Measurements from ENCODE around the gene CDC40.

The CDC40 gene

DNA sequence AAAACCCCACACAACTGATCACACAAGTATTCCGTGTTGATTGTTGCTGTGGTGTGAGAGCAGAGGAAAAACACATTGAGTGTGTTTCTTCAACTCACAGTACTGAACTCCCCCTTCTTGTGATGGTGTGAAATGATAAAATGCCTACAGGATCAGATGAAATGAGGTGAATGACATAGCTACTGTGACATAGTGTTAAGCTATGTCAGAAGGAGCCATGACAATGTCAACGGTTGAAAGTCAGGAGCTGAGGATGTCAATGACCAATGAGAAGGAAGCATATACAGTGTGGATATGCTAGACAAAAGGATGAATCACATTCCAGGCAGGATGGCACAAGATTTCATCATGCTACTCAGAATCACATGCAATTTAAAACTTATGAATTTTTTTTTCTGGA, 39.6 kb upstream of the CDC40 start:
- no peaks in the 10 kb centered on the region for H3K4me1 ChIP-seq (ENCODE audit: insufficient read depth, low read length)
- TF ChIP-seq, protein P1, sequence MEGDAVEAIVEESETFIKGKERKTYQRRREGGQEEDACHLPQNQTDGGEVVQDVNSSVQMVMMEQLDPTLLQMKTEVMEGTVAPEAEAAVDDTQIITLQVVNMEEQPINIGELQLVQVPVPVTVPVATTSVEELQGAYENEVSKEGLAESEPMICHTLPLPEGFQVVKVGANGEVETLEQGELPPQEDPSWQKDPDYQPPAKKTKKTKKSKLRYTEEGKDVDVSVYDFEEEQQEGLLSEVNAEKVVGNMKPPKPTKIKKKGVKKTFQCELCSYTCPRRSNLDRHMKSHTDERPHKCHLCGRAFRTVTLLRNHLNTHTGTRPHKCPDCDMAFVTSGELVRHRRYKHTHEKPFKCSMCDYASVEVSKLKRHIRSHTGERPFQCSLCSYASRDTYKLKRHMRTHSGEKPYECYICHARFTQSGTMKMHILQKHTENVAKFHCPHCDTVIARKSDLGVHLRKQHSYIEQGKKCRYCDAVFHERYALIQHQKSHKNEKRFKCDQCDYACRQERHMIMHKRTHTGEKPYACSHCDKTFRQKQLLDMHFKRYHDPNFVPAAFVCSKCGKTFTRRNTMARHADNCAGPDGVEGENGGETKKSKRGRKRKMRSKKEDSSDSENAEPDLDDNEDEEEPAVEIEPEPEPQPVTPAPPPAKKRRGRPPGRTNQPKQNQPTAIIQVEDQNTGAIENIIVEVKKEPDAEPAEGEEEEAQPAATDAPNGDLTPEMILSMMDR (IDR thresholded peaks at IDR 0.05; ENCODE audit: borderline replicate concordance, extremely low read depth, low read length, poor library complexity, severe bottlenecking), result no peak
- TF ChIP-seq EZH2 (IDR thresholded peaks at IDR 0.05; ENCODE audit: borderline replicate concordance, low read depth, low read length, severe bottlenecking), result no peak
- no peaks in the 10 kb centered on the region for H4K20me1 ChIP-seq (ENCODE audit: insufficient read depth, low read length)
- H3K4me2 ChIP-seq (ENCODE audit: insufficient read depth, low read length), result no peak overlapping the region
- ATAC-seq (ENCODE audit: insufficient read depth, low read depth) (no peak), DNase-seq (no peak)
- H3K4me3 ChIP-seq (ENCODE audit: low read depth in 1 of 2, low read length in 2 of 2), result no peak overlapping the region
- H3K27me3 ChIP-seq (ENCODE audit: insufficient read depth, low read length, poor library complexity), result no peaks in the 10 kb centered on the region
- no peak overlapping the region for H2AFZ ChIP-seq (ENCODE audit: low read depth, low read length)
- H3K9ac ChIP-seq (ENCODE audit: low read depth, low read length), result no peak overlapping the region
- no peak overlapping the region for H3K27ac ChIP-seq (ENCODE audit: low read length)
- no peaks in the 10 kb centered on the region for H3K79me2 ChIP-seq (ENCODE audit: insufficient read depth, low read length)
- peaks cover 19% of the 10 kb centered on the region for H3K9me3 ChIP-seq (ENCODE audit: insufficient read depth, low read length, severe bottlenecking)
- H3K36me3 ChIP-seq (ENCODE audit: insufficient read depth, low read length), result peaks cover 15% of the 10 kb centered on the region

DNA sequence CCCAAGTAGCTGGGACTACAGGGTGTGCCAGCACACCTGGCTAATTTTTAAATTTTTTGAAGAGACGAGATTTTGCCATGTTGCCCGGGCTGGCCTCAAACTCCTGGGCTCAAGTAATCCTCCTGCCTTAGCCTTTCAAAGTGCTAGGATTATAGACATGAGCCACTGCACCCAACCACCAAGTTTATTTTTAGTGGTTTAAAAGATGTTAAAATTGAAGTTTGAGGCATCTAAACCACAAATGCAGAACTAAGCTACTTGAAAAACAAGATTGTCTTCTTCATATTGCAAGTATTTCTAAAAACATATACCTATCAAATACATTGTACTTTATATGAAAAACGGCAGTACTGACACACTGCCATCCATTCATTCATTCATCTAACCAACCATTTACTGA, 32.4 kb upstream of the CDC40 start:
- H2AFZ ChIP-seq (ENCODE audit: low read depth, low read length), result no peak overlapping the region
- H3K4me2 ChIP-seq (ENCODE audit: insufficient read depth, low read length), result no peak overlapping the region
- no peak for ATAC-seq (ENCODE audit: insufficient read depth, low read depth)

DNA sequence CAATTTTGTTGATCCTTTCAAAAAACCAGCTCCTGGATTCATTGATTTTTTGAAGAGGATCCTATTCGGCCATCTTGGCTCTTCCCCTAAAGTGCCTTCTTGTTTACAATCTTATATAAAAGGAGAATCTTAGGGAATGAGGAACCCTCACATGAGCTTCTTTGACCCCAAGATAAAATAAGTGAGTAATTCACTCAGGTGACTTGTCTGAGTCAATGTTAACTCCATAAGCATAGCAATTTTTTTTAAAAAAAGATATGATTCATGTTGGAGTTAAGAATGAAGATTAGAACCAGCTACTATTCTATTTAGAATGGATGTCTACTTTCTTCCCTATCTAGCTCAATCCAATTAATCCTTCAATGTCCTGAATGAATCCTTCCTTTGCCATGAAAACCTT, 21.7 kb upstream of the CDC40 start:
- no peak overlapping the region for H2AFZ ChIP-seq (ENCODE audit: low read depth, low read length)
- ATAC-seq (ENCODE audit: insufficient read depth, low read depth), result no peak

More for the DNA sequence above, 32.4 kb upstream of the CDC40 start:
- no peaks in the 10 kb centered on the region for H3K36me3 ChIP-seq (ENCODE audit: insufficient read depth, low read length)
- H3K4me1 ChIP-seq (ENCODE audit: insufficient read depth, low read length), result no peaks in the 10 kb centered on the region
- no peak for DNase-seq
- H3K4me3 ChIP-seq (ENCODE audit: low read depth in 1 of 2, low read length in 2 of 2), result no peak overlapping the region
- no peaks in the 10 kb centered on the region for H3K27me3 ChIP-seq (ENCODE audit: insufficient read depth, low read length, poor library complexity)
- H3K79me2 ChIP-seq (ENCODE audit: insufficient read depth, low read length), result no peaks in the 10 kb centered on the region
- H3K9me3 ChIP-seq (ENCODE audit: insufficient read depth, low read length, severe bottlenecking), result no peaks in the 10 kb centered on the region
- no peak overlapping the region for H3K27ac ChIP-seq (ENCODE audit: low read length)
- TF ChIP-seq EZH2 (IDR thresholded peaks at IDR 0.05; ENCODE audit: borderline replicate concordance, low read depth, low read length, severe bottlenecking), result no peak
- TF ChIP-seq, protein P1 (IDR thresholded peaks at IDR 0.05; ENCODE audit: borderline replicate concordance, extremely low read depth, low read length, poor library complexity, severe bottlenecking), result no peak
- no peaks in the 10 kb centered on the region for H4K20me1 ChIP-seq (ENCODE audit: insufficient read depth, low read length)
- no peak overlapping the region for H3K9ac ChIP-seq (ENCODE audit: low read depth, low read length)

More for the DNA sequence above, 21.7 kb upstream of the CDC40 start:
- Histone ChIP-seq H3K27ac (ENCODE audit: low read length) (no peak overlapping the region), H4K20me1 (ENCODE audit: insufficient read depth, low read length) (no peaks in the 10 kb centered on the region; the same call in 1 of the 2 replicates), H3K36me3 (ENCODE audit: insufficient read depth, low read length) (no peaks in the 10 kb centered on the region), H3K9me3 (ENCODE audit: insufficient read depth, low read length, severe bottlenecking) (no peaks in the 10 kb centered on the region), H3K4me1 (ENCODE audit: insufficient read depth, low read length) (no peaks in the 10 kb centered on the region), H3K4me2 (ENCODE audit: insufficient read depth, low read length) (no peak overlapping the region), H3K9ac (ENCODE audit: low read depth, low read length) (no peak overlapping the region), H3K79me2 (ENCODE audit: insufficient read depth, low read length) (0 out of 2 replicates have a peak, but pooled peaks cover 2% of the 10 kb centered on the region), H3K27me3 (ENCODE audit: insufficient read depth, low read length, poor library complexity) (no peaks in the 10 kb centered on the region), H3K4me3 (ENCODE audit: low read depth in 1 of 2, low read length in 2 of 2) (no peak overlapping the region)
- DNase-seq, result no peak
- no peak for TF ChIP-seq EZH2 (IDR thresholded peaks at IDR 0.05; ENCODE audit: borderline replicate concordance, low read depth, low read length, severe bottlenecking)
- TF ChIP-seq, protein P1 (IDR thresholded peaks at IDR 0.05; ENCODE audit: borderline replicate concordance, extremely low read depth, low read length, poor library complexity, severe bottlenecking), result no peak

All from DND-41 (cell line).